22Rv1 (cell line): ENCODE data around the gene ZNF341.

ENCODE experiments used
- ZFX ChIP-seq: fragments of 450-650 bp; IDR thresholded peaks from 2 replicates; pipeline ENCODE4 v1.6.1; 2017; ENCODE audit warnings: antibody characterized with exemption, borderline replicate concordance
- TF ChIP-seq, protein P1 (sequence below): fragments of 450-650 bp; IDR thresholded peaks from 2 replicates; pipeline ENCODE4 v1.5.1; 2017; ENCODE audit warnings: mild to moderate bottlenecking

DNA sequence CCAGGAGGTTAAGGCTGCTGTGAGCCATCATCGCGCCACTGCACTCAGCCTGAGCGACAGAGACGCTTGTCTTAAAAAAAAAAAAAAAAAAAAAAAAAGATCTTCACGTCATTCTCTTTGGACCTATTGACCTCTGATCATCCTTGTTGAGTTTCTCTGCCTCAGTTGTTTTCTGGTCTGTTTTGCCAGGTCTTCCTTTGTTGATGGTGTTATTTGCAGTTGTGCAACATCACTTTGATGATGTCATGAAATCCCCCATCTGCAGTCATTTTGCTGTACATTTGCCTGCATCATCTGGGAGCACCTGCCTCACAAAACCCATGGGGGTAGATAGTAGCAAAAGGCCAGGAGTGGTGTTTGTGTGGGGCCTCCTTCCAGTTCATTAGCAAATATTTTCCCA lies 40.1 kb downstream of the ZNF341 start:
- TF ChIP-seq, protein P1, sequence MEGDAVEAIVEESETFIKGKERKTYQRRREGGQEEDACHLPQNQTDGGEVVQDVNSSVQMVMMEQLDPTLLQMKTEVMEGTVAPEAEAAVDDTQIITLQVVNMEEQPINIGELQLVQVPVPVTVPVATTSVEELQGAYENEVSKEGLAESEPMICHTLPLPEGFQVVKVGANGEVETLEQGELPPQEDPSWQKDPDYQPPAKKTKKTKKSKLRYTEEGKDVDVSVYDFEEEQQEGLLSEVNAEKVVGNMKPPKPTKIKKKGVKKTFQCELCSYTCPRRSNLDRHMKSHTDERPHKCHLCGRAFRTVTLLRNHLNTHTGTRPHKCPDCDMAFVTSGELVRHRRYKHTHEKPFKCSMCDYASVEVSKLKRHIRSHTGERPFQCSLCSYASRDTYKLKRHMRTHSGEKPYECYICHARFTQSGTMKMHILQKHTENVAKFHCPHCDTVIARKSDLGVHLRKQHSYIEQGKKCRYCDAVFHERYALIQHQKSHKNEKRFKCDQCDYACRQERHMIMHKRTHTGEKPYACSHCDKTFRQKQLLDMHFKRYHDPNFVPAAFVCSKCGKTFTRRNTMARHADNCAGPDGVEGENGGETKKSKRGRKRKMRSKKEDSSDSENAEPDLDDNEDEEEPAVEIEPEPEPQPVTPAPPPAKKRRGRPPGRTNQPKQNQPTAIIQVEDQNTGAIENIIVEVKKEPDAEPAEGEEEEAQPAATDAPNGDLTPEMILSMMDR = no peak
- TF ChIP-seq ZFX = no peak
